ENCODE results near the gene TRMT112. TPM values are rescaled to one million over a fixed set of nuclear protein-coding genes. Genes with fewer than 3 reads are reported as not detected.

Gene TRMT112
- total RNA-seq, 1 experiment from 2014 or later: 341 TPM

- TF ChIP-seq SIN3A (IDR thresholded peaks at IDR 0.05; ENCODE audit: borderline replicate concordance, insufficient read depth, low read depth, low read length) (no peak), CTCF (IDR thresholded peaks at IDR 0.05) (no peak), REST (IDR thresholded peaks at IDR 0.05; ENCODE audit: insufficient read depth in 1 of 2, low read depth in 2 of 2, low read length in 1 of 2) (no peak), TCF7L2 (IDR thresholded peaks at IDR 0.05; ENCODE audit: low read depth, low read length) (no peak), POLR2AphosphoS5 (IDR thresholded peaks at IDR 0.05; ENCODE audit: low read depth, low read length) (no peak)
- Histone ChIP-seq H3K27me3 (ENCODE audit: control insufficient read depth, insufficient read depth, low read length) (no peaks in the 10 kb centered on the region; the same call in 1 of the 2 replicates), H3K9me3 (ENCODE audit: control insufficient read depth, insufficient read depth, low read depth, low read length) (no peaks in the 10 kb centered on the region), H3K27ac (ENCODE audit: low read length) (no peak overlapping the region), H3K4me1 (ENCODE audit: control insufficient read depth, insufficient read depth, low read length) (peaks cover 10% of the 10 kb centered on the region), H3K4me3 (ENCODE audit: low read depth in 2 of 2, low read length in 2 of 2) (no peak overlapping the region), H3K36me3 (ENCODE audit: control insufficient read depth, insufficient read depth, low read length) (no peaks in the 10 kb centered on the region)
- ChIA-PET CTCF (no interaction called here), POLR2A (interaction anchor here (0.6 kb wide), 1 partner anchor 95 kb away, joined by 9 read pairs; no protein-coding TSS in a partner anchor)
- ATAC-seq (no peak), DNase-seq (ENCODE audit: low read depth, low spot score) (no peak)
- no TSS peak for BruUV-seq (replicated peaks)
- in situ Hi-C loops (cut with HindIII; ENCODE audit: low pct_unique_long_range_greater_than_20kb, low sequenced_read_pairs) (no loop called here), intact Hi-C loops (cut with micrococcal nuclease; ENCODE audit: unreplicated experiment) (no loop called here)
Measured at GRCh38 chr11:64298966-64299846, 18.2 kb downstream of the TRMT112 start.

GRCh38 chr11:64297699-64298358, 19.5 kb downstream of the TRMT112 start:
- in situ Hi-C loops (cut with HindIII; ENCODE audit: low pct_unique_long_range_greater_than_20kb, low sequenced_read_pairs) (no loop called here), intact Hi-C loops (cut with micrococcal nuclease; ENCODE audit: unreplicated experiment) (no loop called here)
- Histone ChIP-seq H3K4me1 (ENCODE audit: control insufficient read depth, insufficient read depth, low read length) (peaks cover 5% of the 10 kb centered on the region), H3K27ac (ENCODE audit: low read length) (no peak overlapping the region), H3K9me3 (ENCODE audit: control insufficient read depth, insufficient read depth, low read depth, low read length) (no peaks in the 10 kb centered on the region), H3K36me3 (ENCODE audit: control insufficient read depth, insufficient read depth, low read length) (no peaks in the 10 kb centered on the region), H3K4me3 (ENCODE audit: low read depth in 2 of 2, low read length in 2 of 2) (no peak overlapping the region), H3K27me3 (ENCODE audit: control insufficient read depth, insufficient read depth, low read length) (no peaks in the 10 kb centered on the region; the same call in 1 of the 2 replicates)
- DNase-seq (ENCODE audit: low read depth, low spot score) (no peak), ATAC-seq (no peak)
- TF ChIP-seq TCF7L2 (IDR thresholded peaks at IDR 0.05; ENCODE audit: low read depth, low read length) (no peak), POLR2AphosphoS5 (IDR thresholded peaks at IDR 0.05; ENCODE audit: low read depth, low read length) (no peak), CTCF (IDR thresholded peaks at IDR 0.05) (no peak), SIN3A (IDR thresholded peaks at IDR 0.05; ENCODE audit: borderline replicate concordance, insufficient read depth, low read depth, low read length) (no peak), REST (IDR thresholded peaks at IDR 0.05; ENCODE audit: insufficient read depth in 1 of 2, low read depth in 2 of 2, low read length in 1 of 2) (no peak)
- ChIA-PET POLR2A (no interaction called here), CTCF (no interaction called here)
- BruUV-seq (replicated peaks): no TSS peak
